HepG2 (cell line): ENCODE measurements around the gene CALML6. TPM values are rescaled to one million over a fixed set of nuclear protein-coding genes. Genes with fewer than 3 reads are reported as not detected.

Experiments
- CC2D1A ChIP-seq: sonication (generic); formaldehyde crosslinking; IDR thresholded peaks from 2 replicates; pipeline ENCODE4 v1.8.1; 2023; ENCODE audit warnings: mild to moderate bottlenecking, missing genetic modification reagents
- ESRRA ChIP-seq: sonication (generic); formaldehyde crosslinking; IDR thresholded peaks from 2 replicates; pipeline ENCODE4 v1.5.1; 2020; ENCODE audit warnings: mild to moderate bottlenecking, low read depth, missing genetic modification reagents
- FOXO1 ChIP-seq: sonication (generic); formaldehyde crosslinking; IDR thresholded peaks from 2 replicates; pipeline ENCODE4 v1.4.0; 2020; ENCODE audit warnings: missing genetic modification reagents
- HDAC2 ChIP-seq: sonication (generic); formaldehyde crosslinking; IDR thresholded peaks from 2 replicates; pipeline ENCODE4 v1.4.0; 2020; ENCODE audit warnings: missing genetic modification reagents
- MTA3 ChIP-seq: sonication (generic); formaldehyde crosslinking; IDR thresholded peaks from 2 replicates; pipeline ENCODE4 v1.4.0; 2020; ENCODE audit warnings: missing genetic modification reagents
- NCOR1 ChIP-seq: fragments of 200-600 bp; sonication (generic); IDR thresholded peaks from 2 replicates; pipeline ENCODE4 v1.7.0; 2017; ENCODE audit warnings: antibody characterized with exemption, low read length, borderline replicate concordance
- PHF20 ChIP-seq: sonication (generic); formaldehyde crosslinking; IDR thresholded peaks from 2 replicates; pipeline ENCODE4 v1.5.0; 2020; ENCODE audit warnings: mild to moderate bottlenecking, missing genetic modification reagents
- RARA ChIP-seq: IDR thresholded peaks from 2 replicates; pipeline ENCODE4 v1.6.1; 2016; ENCODE audit warnings: missing genetic modification reagents, missing compliant biosample characterization
- SPEN ChIP-seq: sonication (generic); formaldehyde crosslinking; IDR thresholded peaks from 2 replicates; pipeline ENCODE4 v1.5.1; 2020; ENCODE audit warnings: low read depth, mild to moderate bottlenecking, missing genetic modification reagents
- TBX2 ChIP-seq: sonication (generic); formaldehyde crosslinking; IDR thresholded peaks from 2 replicates; pipeline ENCODE4 v1.5.0; 2020; ENCODE audit warnings: missing genetic modification reagents, mild to moderate bottlenecking, borderline replicate concordance
- ZBTB40 ChIP-seq, 2 experiments: fragments of 450-650 bp in 1 of 2; sonication (generic) in 1 of 2; formaldehyde crosslinking in 1 of 2; IDR thresholded peaks; 2 replicates each; pipeline versions ENCODE4 v1.6.1 to v1.8.0; 2016 to 2022; ENCODE audit warnings: antibody characterized with exemption in 1 of 2, mild to moderate bottlenecking in 1 of 2, missing genetic modification reagents in 1 of 2
- ZNF546 ChIP-seq: sonication (generic); formaldehyde crosslinking; conservative IDR thresholded peaks from 2 replicates; pipeline ENCODE4 v1.8.1; 2023; ENCODE audit warnings: mild to moderate bottlenecking, missing genetic modification reagents
- ZSCAN31 ChIP-seq: sonication (generic); formaldehyde crosslinking; IDR thresholded peaks from 2 replicates; pipeline ENCODE4 v1.5.0; 2020; ENCODE audit warnings: low read depth, mild to moderate bottlenecking, missing genetic modification reagents
- polyA plus RNA-seq, 8 experiments: library from polyadenylated mRNA; depleted of rRNA in 3 of 8; stranded (reverse) in 7 of 8; unstranded in 1 of 8; fragments of >200 nt; fragmentation: Illumina TruSeq in 4 of 8; extraction: Trizol in 4 of 8; gene quantifications; 2 replicates each; pipeline versions ENCODE4 v1.2.1 to v1.2.3, GENCODE V29; 2011 to 2016; ENCODE audit warnings: low read depth in 4 of 8, missing spikeins in 1 of 8, mixed read lengths in 1 of 8; ENCODE audit not compliant: insufficient read depth in 1 of 8
- total RNA-seq, 5 experiments: library from RNA; depleted of rRNA; stranded (reverse); fragments of >200 nt; fragmentation: Illumina TruSeq; extraction: Trizol; gene quantifications; 2 replicates each; pipeline ENCODE4 v1.2.3, GENCODE V29; 2016; ENCODE audit warnings: low read depth in 1 of 5
- TF ChIP-seq, protein P1 (sequence below): sonication (generic); formaldehyde crosslinking; IDR thresholded peaks from 2 replicates; pipeline ENCODE4 v1.4.0; 2020; ENCODE audit warnings: missing genetic modification reagents, borderline replicate concordance
- TF ChIP-seq, protein P2 (sequence below): sonication (generic); formaldehyde crosslinking; IDR thresholded peaks from 2 replicates; pipeline ENCODE4 v1.5.0; 2020; ENCODE audit warnings: missing genetic modification reagents

CALML6 gene
- total and polyA plus RNA-seq, 2 of the 13 experiments (the other 11 are each of a cell fraction or from before 2014, with no cell fraction given), result 0.11 to 0.12 TPM

DNA sequence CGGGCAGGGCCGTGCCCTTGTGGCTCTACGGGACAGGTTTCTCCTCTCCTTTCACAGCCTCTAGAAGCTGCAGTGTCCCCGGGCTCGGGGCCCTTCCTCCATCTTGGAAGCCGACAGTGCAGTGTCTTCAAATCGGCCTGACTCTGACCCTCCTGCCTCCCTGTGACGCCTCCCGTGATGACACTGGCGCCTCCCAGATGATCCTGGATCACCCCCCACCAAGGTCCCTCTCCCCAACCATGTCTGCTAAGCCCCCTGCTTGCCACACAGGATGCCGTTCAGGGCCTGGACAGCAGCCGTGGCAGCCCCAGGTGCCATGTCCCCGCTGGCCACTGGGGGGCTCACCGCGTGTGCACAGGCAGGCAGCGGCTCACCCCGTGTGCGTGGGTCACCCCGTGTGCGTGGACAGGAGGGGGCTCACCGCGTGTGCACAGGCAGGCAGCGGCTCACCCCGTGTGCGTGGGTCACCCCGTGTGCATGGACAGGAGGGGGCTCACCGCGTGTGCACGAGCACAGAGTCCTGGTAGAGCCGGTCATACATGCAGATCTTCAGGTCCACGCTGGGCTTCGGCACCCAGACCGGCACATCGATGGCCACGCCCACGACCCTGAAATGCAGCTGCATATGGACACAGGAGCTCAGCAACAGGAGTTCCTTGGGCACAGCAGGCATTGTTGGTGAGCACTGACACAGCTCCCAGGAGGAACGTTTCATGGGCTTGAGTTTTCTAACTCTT is 28.9 kb downstream of the CALML6 start (continued):
- TF ChIP-seq ZBTB40 (IDR thresholded peaks at IDR 0.05) (no peak), ZBTB40 (CRISPR knock-in tag; IDR thresholded peaks at IDR 0.05) (no peak), FOXO1 (CRISPR knock-in tag) (peak; percentile 49; the same call in 1 of the 2 replicates), ESRRA (no peak), RARA (CRISPR knock-in tag) (peak; percentile 49), MTA3 (CRISPR knock-in tag) (no peak), SPEN (CRISPR knock-in tag) (peak; percentile 57), HDAC2 (CRISPR knock-in tag) (peak; percentile 82), ZSCAN31 (peak; percentile 63; the same call in 1 of the 2 replicates), CC2D1A (CRISPR knock-in tag) (no peak), ZNF546 (CRISPR knock-in tag) (no peak), PHF20 (CRISPR knock-in tag) (no peak; the same call in 1 of the 2 replicates), TBX2 (CRISPR knock-in tag) (peak; percentile 76), NCOR1 (no peak)
- TF ChIP-seq, protein P1, sequence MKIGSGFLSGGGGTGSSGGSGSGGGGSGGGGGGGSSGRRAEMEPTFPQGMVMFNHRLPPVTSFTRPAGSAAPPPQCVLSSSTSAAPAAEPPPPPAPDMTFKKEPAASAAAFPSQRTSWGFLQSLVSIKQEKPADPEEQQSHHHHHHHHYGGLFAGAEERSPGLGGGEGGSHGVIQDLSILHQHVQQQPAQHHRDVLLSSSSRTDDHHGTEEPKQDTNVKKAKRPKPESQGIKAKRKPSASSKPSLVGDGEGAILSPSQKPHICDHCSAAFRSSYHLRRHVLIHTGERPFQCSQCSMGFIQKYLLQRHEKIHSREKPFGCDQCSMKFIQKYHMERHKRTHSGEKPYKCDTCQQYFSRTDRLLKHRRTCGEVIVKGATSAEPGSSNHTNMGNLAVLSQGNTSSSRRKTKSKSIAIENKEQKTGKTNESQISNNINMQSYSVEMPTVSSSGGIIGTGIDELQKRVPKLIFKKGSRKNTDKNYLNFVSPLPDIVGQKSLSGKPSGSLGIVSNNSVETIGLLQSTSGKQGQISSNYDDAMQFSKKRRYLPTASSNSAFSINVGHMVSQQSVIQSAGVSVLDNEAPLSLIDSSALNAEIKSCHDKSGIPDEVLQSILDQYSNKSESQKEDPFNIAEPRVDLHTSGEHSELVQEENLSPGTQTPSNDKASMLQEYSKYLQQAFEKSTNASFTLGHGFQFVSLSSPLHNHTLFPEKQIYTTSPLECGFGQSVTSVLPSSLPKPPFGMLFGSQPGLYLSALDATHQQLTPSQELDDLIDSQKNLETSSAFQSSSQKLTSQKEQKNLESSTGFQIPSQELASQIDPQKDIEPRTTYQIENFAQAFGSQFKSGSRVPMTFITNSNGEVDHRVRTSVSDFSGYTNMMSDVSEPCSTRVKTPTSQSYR (CRISPR knock-in tag), result no peak
- TF ChIP-seq, protein P2, sequence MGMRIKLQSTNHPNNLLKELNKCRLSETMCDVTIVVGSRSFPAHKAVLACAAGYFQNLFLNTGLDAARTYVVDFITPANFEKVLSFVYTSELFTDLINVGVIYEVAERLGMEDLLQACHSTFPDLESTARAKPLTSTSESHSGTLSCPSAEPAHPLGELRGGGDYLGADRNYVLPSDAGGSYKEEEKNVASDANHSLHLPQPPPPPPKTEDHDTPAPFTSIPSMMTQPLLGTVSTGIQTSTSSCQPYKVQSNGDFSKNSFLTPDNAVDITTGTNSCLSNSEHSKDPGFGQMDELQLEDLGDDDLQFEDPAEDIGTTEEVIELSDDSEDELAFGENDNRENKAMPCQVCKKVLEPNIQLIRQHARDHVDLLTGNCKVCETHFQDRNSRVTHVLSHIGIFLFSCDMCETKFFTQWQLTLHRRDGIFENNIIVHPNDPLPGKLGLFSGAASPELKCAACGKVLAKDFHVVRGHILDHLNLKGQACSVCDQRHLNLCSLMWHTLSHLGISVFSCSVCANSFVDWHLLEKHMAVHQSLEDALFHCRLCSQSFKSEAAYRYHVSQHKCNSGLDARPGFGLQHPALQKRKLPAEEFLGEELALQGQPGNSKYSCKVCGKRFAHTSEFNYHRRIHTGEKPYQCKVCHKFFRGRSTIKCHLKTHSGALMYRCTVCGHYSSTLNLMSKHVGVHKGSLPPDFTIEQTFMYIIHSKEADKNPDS, result no peak
